ENCODE data around the gene ARL15. TPM values are rescaled to one million over a fixed set of nuclear protein-coding genes. Genes with fewer than 3 reads are reported as not detected.

Gene ARL15
- total RNA-seq, 1 donor from 2014 or later: 74.4 TPM

GRCh38 chr5:54278036-54278830, 32.1 kb downstream of the ARL15 start:
- Histone ChIP-seq H3K9me3 (no peaks in the 10 kb centered on the region), H3K36me3 (no peaks in the 10 kb centered on the region), H3K27me3 (no peaks in the 10 kb centered on the region), H3K4me3 (no peak overlapping the region), H3K27ac (no peak overlapping the region), H3K4me1 (no peaks in the 10 kb centered on the region)
- TF ChIP-seq CTCF (IDR thresholded peaks at IDR 0.05) (no peak), POLR2A (IDR thresholded peaks at IDR 0.05) (no peak), POLR2AphosphoS5 (IDR thresholded peaks at IDR 0.05; ENCODE audit: insufficient read depth in 1 of 2, low read depth in 1 of 2) (no peak)
- DNase-seq (ENCODE audit: extremely low spot score in 2 of 2): no peak
- intact Hi-C loops (cut with DNase I): no loop called here

GRCh38 chr5:54276048-54276447, 34.3 kb downstream of the ARL15 start:
- H3K9me3 ChIP-seq: no peaks in the 10 kb centered on the region
- TF ChIP-seq POLR2A (IDR thresholded peaks at IDR 0.05): no peak
- no peak for TF ChIP-seq CTCF (IDR thresholded peaks at IDR 0.05)
- no peak for TF ChIP-seq POLR2AphosphoS5 (IDR thresholded peaks at IDR 0.05; ENCODE audit: insufficient read depth in 1 of 2, low read depth in 1 of 2)
- H3K27ac ChIP-seq: no peak overlapping the region
- H3K4me3 ChIP-seq: no peak overlapping the region
- DNase-seq (ENCODE audit: extremely low spot score in 2 of 2): no peak
- H3K4me1 ChIP-seq: no peaks in the 10 kb centered on the region
- no peaks in the 10 kb centered on the region for H3K36me3 ChIP-seq
- intact Hi-C loops (cut with DNase I): no loop called here
- H3K27me3 ChIP-seq: no peaks in the 10 kb centered on the region

DNA sequence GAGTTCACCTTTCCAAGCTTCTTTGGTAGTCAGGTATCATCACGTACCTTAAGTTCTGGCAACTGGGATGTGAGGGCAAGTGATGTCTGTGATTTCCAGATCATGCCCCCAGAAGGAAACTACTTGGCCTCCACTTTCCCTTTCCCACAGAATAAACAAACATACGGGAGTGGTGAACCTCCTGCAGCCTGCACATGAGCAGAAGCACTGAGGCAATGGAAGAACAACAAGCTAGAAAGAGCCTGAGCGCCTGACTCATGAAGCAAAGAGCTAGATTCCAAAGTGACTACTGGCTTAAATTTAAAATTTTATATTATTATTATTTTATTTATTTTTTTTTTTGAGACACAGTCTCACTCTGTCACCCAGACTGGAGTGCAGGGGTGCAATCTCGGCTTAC, 35.0 kb downstream of the ARL15 start:
- H3K27me3 ChIP-seq: no peaks in the 10 kb centered on the region
- H3K9me3 ChIP-seq: no peaks in the 10 kb centered on the region
- H3K27ac ChIP-seq: no peak overlapping the region
- no peak for DNase-seq (ENCODE audit: extremely low spot score in 2 of 2)
- H3K4me3 ChIP-seq: no peak overlapping the region
- H3K4me1 ChIP-seq: no peaks in the 10 kb centered on the region
- intact Hi-C loops (cut with DNase I): no loop called here
- H3K36me3 ChIP-seq: no peaks in the 10 kb centered on the region
- TF ChIP-seq POLR2AphosphoS5 (IDR thresholded peaks at IDR 0.05; ENCODE audit: insufficient read depth in 1 of 2, low read depth in 1 of 2): no peak
- no peak for TF ChIP-seq CTCF (IDR thresholded peaks at IDR 0.05)
- no peak for TF ChIP-seq POLR2A (IDR thresholded peaks at IDR 0.05)

GRCh38 chr5:54274944-54275343, 35.4 kb downstream of the ARL15 start:
- Histone ChIP-seq H3K36me3 (no peaks in the 10 kb centered on the region), H3K27ac (no peak overlapping the region), H3K9me3 (no peaks in the 10 kb centered on the region), H3K4me3 (no peak overlapping the region), H3K4me1 (no peaks in the 10 kb centered on the region), H3K27me3 (no peaks in the 10 kb centered on the region)
- DNase-seq (ENCODE audit: extremely low spot score in 2 of 2): no peak
- no peak for TF ChIP-seq CTCF (IDR thresholded peaks at IDR 0.05)
- no peak for TF ChIP-seq POLR2A (IDR thresholded peaks at IDR 0.05)
- TF ChIP-seq POLR2AphosphoS5 (IDR thresholded peaks at IDR 0.05; ENCODE audit: insufficient read depth in 1 of 2, low read depth in 1 of 2): no peak
- intact Hi-C loops (cut with DNase I): no loop called here

GRCh38 chr5:54273715-54274114, 36.7 kb downstream of the ARL15 start:
- Histone ChIP-seq H3K27ac (no peak overlapping the region), H3K36me3 (no peaks in the 10 kb centered on the region), H3K4me1 (no peaks in the 10 kb centered on the region), H3K4me3 (no peak overlapping the region), H3K9me3 (no peaks in the 10 kb centered on the region), H3K27me3 (no peaks in the 10 kb centered on the region)
- no peak for DNase-seq (ENCODE audit: extremely low spot score in 2 of 2)
- TF ChIP-seq POLR2A (IDR thresholded peaks at IDR 0.05) (no peak), POLR2AphosphoS5 (IDR thresholded peaks at IDR 0.05; ENCODE audit: insufficient read depth in 1 of 2, low read depth in 1 of 2) (no peak), CTCF (IDR thresholded peaks at IDR 0.05) (no peak)
- intact Hi-C loops (cut with DNase I): no loop called here

Measured in vagina (tissue), 2 donors.